HG03025 (cell line): ENCODE results near the gene ANKRD13B.

ENCODE experiments used
- ATAC-seq: cut with Tn5 transposase; IDR thresholded peaks from one replicate; pipeline ENCODE4 v1.9.1; 2021; ENCODE audit warnings: mild to moderate bottlenecking, moderate library complexity; ENCODE audit not compliant: unreplicated experiment, low FRiP score

ANKRD13B gene

GRCh38 chr17:29568331-29569244 lies 24.3 kb upstream of the ANKRD13B start, which contains the start of gene TP53I13:
TSS of gene TP53I13 (plus strand) at chr17:29568701. CDS start at chr17:29568759, 58 bp downstream.
- ATAC-seq = peak; percentile 49

- no peak for ATAC-seq
Observed at GRCh38 chr17:29569245-29569950, 23.5 kb upstream of the ANKRD13B start.

- no peak for ATAC-seq
Observed at GRCh38 chr17:29570521-29570920, 22.4 kb upstream of the ANKRD13B start.

GRCh38 chr17:29571486-29571882 lies 21.4 kb upstream of the ANKRD13B start:
- ATAC-seq = no peak

- ATAC-seq = no peak
Observed at GRCh38 chr17:29571883-29572681, 20.9 kb upstream of the ANKRD13B start.

- ATAC-seq = no peak
Observed at GRCh38 chr17:29572691-29573557, 20.0 kb upstream of the ANKRD13B start.

- ATAC-seq = no peak
Observed at GRCh38 chr17:29573558-29573869, 19.4 kb upstream of the ANKRD13B start.

- no peak for ATAC-seq
Observed at GRCh38 chr17:29573871-29574731, 18.8 kb upstream of the ANKRD13B start.

- ATAC-seq = no peak
Observed at GRCh38 chr17:29574732-29575510, 18.0 kb upstream of the ANKRD13B start.

GRCh38 chr17:29575511-29576213 lies 17.3 kb upstream of the ANKRD13B start:
- ATAC-seq = no peak

GRCh38 chr17:29576214-29577000 lies 16.5 kb upstream of the ANKRD13B start:
- no peak for ATAC-seq

GRCh38 chr17:29577001-29577370 lies 15.9 kb upstream of the ANKRD13B start:
- ATAC-seq = no peak

- no peak for ATAC-seq
Observed at GRCh38 chr17:29577385-29578211, 15.3 kb upstream of the ANKRD13B start.

- no peak for ATAC-seq
Observed at GRCh38 chr17:29578626-29579485, 14.1 kb upstream of the ANKRD13B start.
